ENCODE measurements around the gene MTA3. TPM values are rescaled to one million over a fixed set of nuclear protein-coding genes. Genes with fewer than 3 reads are reported as not detected.
"Not testable (repeated sequence)": the region's sequence is repeated elsewhere in the genome, so short reads cannot be mapped to it uniquely, and the experiment has no call there.

The MTA3 gene
- total and polyA plus RNA-seq, 2 donors (not counting 3 experiments of a cell fraction or from before 2014, with no cell fraction given), result 36.3 to 53.3 TPM

GRCh38 chr2:42581257-42581656, 12.8 kb downstream of the MTA3 start:
- Histone ChIP-seq H4K20me1 (replicated peaks; ENCODE audit: control insufficient read depth, extremely low read depth, insufficient read depth, low read length) (no peaks in the 10 kb centered on the region), H3K4me1 (ENCODE audit: control insufficient read depth, extremely low read depth, insufficient read depth, low read length) (no peaks in the 10 kb centered on the region), H3K79me2 (ENCODE audit: control insufficient read depth, insufficient read depth, low read length) (peaks cover 30% of the 10 kb centered on the region), H3K9me1 (replicated peaks; ENCODE audit: control insufficient read depth, extremely low read depth, insufficient read depth, low read length) (no peaks in the 10 kb centered on the region), H3K27ac (ENCODE audit: insufficient read depth, low read depth, low read length) (no peak overlapping the region), H3K9me3 (replicated peaks; ENCODE audit: control insufficient read depth, insufficient read depth, low read length) (no peaks in the 10 kb centered on the region), H3K9ac (replicated peaks; ENCODE audit: extremely low read depth, insufficient read depth, low read length) (no peak overlapping the region), H3K4me2 (ENCODE audit: insufficient read depth, low read length) (no peak overlapping the region), H3K36me3 (ENCODE audit: control insufficient read depth in 2 of 2, extremely low read depth in 1 of 2, insufficient read depth in 2 of 2, low read length in 2 of 2) (peaks cover 13% of the 10 kb centered on the region in 2 experiments), H3K27me3 (ENCODE audit: control insufficient read depth in 2 of 2, insufficient read depth in 2 of 2, low read length in 2 of 2) (no peaks in the 10 kb centered on the region), H3K4me3 (replicated peaks in 1 of 3; ENCODE audit: insufficient read depth in 1 of 3, low read depth in 1 of 3, low read length in 3 of 3) (no peak overlapping the region), H2AFZ (ENCODE audit: low read depth, low read length) (no peak overlapping the region)
- FAIRE-seq (peak; percentile 43), DNase-seq (ENCODE audit: low read depth, low spot score) (no peak)
- intact Hi-C loops (cut with micrococcal nuclease), result no loop called here
- no peak for TF ChIP-seq FOS (IDR thresholded peaks at IDR 0.05; ENCODE audit: borderline replicate concordance, insufficient read depth, low read length)
- no peak for TF ChIP-seq POLR2A (IDR thresholded peaks at IDR 0.05; ENCODE audit: low read depth, low read length)
- no peak for TF ChIP-seq CTCF (IDR thresholded peaks at IDR 0.05; ENCODE audit: extremely low read depth in 1 of 2, insufficient read depth in 1 of 2, low read depth in 1 of 2, low read length in 2 of 2)
- ChIA-PET CTCF (interaction anchor here (0.8 to 1.4 kb wide), 3 partner anchors 12 to 82 kb away, joined by 3 to 7 read pairs (median 3); no protein-coding TSS in a partner anchor), POLR2A (no interaction called here)
- no TSS peak for BruUV-seq (replicated peaks)
- dilution Hi-C loops (cut with MboI; ENCODE audit: extremely low pct_ligation_motif_present, low sequenced_read_pairs), result no loop called here

GRCh38 chr2:42584628-42585027, 16.2 kb downstream of the MTA3 start:
- dilution Hi-C loops (cut with MboI; ENCODE audit: extremely low pct_ligation_motif_present, low sequenced_read_pairs); BruUV-seq (replicated peaks): not testable (repeated sequence)

More at GRCh38 chr2:42584628-42585027, 16.2 kb downstream of the MTA3 start:
- H3K36me3 ChIP-seq (ENCODE audit: control insufficient read depth in 2 of 2, extremely low read depth in 1 of 2, insufficient read depth in 2 of 2, low read length in 2 of 2); H4K20me1 ChIP-seq (replicated peaks; ENCODE audit: control insufficient read depth, extremely low read depth, insufficient read depth, low read length); POLR2A ChIA-PET; H3K27ac ChIP-seq (ENCODE audit: insufficient read depth, low read depth, low read length); H3K9me3 ChIP-seq (replicated peaks; ENCODE audit: control insufficient read depth, insufficient read depth, low read length); H3K27me3 ChIP-seq (ENCODE audit: control insufficient read depth in 2 of 2, insufficient read depth in 2 of 2, low read length in 2 of 2); H2AFZ ChIP-seq (ENCODE audit: low read depth, low read length); H3K9me1 ChIP-seq (replicated peaks; ENCODE audit: control insufficient read depth, extremely low read depth, insufficient read depth, low read length); DNase-seq (ENCODE audit: low read depth, low spot score); intact Hi-C loops (cut with micrococcal nuclease); H3K4me2 ChIP-seq (ENCODE audit: insufficient read depth, low read length); H3K9ac ChIP-seq (replicated peaks; ENCODE audit: extremely low read depth, insufficient read depth, low read length); H3K4me1 ChIP-seq (ENCODE audit: control insufficient read depth, extremely low read depth, insufficient read depth, low read length); FAIRE-seq; H3K4me3 ChIP-seq (replicated peaks in 1 of 3; ENCODE audit: insufficient read depth in 1 of 3, low read depth in 1 of 3, low read length in 3 of 3): not testable (repeated sequence)
- H3K79me2 ChIP-seq (ENCODE audit: control insufficient read depth, insufficient read depth, low read length), result peaks cover 19% of the 10 kb centered on the region
- CTCF ChIA-PET, result interaction anchor here (0.7 kb wide), 1 partner anchor 54 kb away, joined by 3 read pairs; no protein-coding TSS in a partner anchor

Measured in endothelial cell of umbilical vein (primary cell).